Liver (tissue), 3 donors: Measurements from ENCODE around the gene ZMYM2.

Source experiments
- EGR1 ChIP-seq, 2 donors: IDR thresholded peaks; 2 replicates each; pipeline ENCODE4 v1.6.1; 2016 to 2018; ENCODE audit warnings: antibody characterized with exemption in 2 of 2, low read depth in 2 of 2
- FOXA2 ChIP-seq: IDR thresholded peaks from 2 replicates; pipeline ENCODE4 v1.6.1; 2016; ENCODE audit warnings: antibody characterized with exemption
- GABPA ChIP-seq, 2 donors: IDR thresholded peaks in 1 of 2; conservative IDR thresholded peaks in 1 of 2; 2 replicates each; pipeline ENCODE4 v1.6.1; 2016; ENCODE audit warnings: antibody characterized with exemption in 2 of 2, mild to moderate bottlenecking in 1 of 2, moderate library complexity in 1 of 2
- HNF4A ChIP-seq, 2 donors: conservative IDR thresholded peaks; 2 replicates each; pipeline ENCODE4 v1.6.1; 2016; ENCODE audit warnings: antibody characterized with exemption in 2 of 2, mild to moderate bottlenecking in 2 of 2
- JUND ChIP-seq, 2 donors: IDR thresholded peaks; 2 replicates each; pipeline ENCODE4 v1.6.1; 2016; ENCODE audit warnings: antibody characterized with exemption in 2 of 2
- RAD21 ChIP-seq, 2 donors: IDR thresholded peaks; 2 replicates each; pipeline ENCODE4 v1.6.1; 2016; ENCODE audit warnings: antibody characterized with exemption in 2 of 2, mild to moderate bottlenecking in 2 of 2
- SP1 ChIP-seq: IDR thresholded peaks from 2 replicates; pipeline ENCODE4 v1.6.1; 2018; ENCODE audit warnings: antibody characterized with exemption, mild to moderate bottlenecking
- TAF1 ChIP-seq: conservative IDR thresholded peaks from 2 replicates; pipeline ENCODE4 v1.6.1; 2016; ENCODE audit warnings: antibody characterized with exemption, mild to moderate bottlenecking
- YY1 ChIP-seq: IDR thresholded peaks from 2 replicates; pipeline ENCODE4 v1.6.1; 2016; ENCODE audit warnings: antibody characterized with exemption, mild to moderate bottlenecking
- TF ChIP-seq, protein P1 (sequence below): fragments of 150-350 bp; IDR thresholded peaks from 2 replicates; pipeline ENCODE4 v1.5.1; 2017; ENCODE audit warnings: improper control_type of control experiment, low read depth, low read length; ENCODE audit not compliant: missing input control
- TF ChIP-seq, protein P2 (sequence below): IDR thresholded peaks from 2 replicates; pipeline ENCODE4 v1.6.1; 2016; ENCODE audit warnings: antibody characterized with exemption
- TF ChIP-seq, protein P3 (sequence below): IDR thresholded peaks from 2 replicates; pipeline ENCODE4 v1.6.1; 2016; ENCODE audit warnings: antibody characterized with exemption, mild to moderate bottlenecking
- TF ChIP-seq, protein P4 (sequence below): IDR thresholded peaks from 2 replicates; pipeline ENCODE4 v1.6.1; 2016; ENCODE audit warnings: antibody characterized with exemption
- donor health status: healthy.
- donor health status: healthy.

DNA sequence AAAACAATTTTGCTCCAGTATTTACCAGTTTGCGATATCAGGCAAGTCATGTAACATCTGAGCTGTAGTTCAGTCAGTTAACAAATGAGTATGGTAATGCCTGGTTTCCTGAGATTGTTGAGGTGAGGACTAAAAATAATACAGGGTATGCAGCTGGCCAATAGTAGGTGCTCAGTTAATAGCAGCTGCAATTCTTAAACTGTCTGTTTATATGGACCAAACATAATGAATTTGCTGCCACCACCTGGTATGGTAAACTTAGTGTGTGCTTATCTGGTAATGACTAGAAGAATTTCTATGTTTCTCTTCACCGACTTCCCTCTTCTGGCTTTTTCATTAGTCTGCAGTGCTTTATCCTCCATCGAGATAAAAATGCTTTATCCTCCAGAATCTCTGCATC, 9.1 kb downstream of the ZMYM2 start:
- TF ChIP-seq, protein P1, sequence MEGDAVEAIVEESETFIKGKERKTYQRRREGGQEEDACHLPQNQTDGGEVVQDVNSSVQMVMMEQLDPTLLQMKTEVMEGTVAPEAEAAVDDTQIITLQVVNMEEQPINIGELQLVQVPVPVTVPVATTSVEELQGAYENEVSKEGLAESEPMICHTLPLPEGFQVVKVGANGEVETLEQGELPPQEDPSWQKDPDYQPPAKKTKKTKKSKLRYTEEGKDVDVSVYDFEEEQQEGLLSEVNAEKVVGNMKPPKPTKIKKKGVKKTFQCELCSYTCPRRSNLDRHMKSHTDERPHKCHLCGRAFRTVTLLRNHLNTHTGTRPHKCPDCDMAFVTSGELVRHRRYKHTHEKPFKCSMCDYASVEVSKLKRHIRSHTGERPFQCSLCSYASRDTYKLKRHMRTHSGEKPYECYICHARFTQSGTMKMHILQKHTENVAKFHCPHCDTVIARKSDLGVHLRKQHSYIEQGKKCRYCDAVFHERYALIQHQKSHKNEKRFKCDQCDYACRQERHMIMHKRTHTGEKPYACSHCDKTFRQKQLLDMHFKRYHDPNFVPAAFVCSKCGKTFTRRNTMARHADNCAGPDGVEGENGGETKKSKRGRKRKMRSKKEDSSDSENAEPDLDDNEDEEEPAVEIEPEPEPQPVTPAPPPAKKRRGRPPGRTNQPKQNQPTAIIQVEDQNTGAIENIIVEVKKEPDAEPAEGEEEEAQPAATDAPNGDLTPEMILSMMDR = no peak
- TF ChIP-seq SP1 = no peak
- TF ChIP-seq EGR1 (IDR thresholded peaks at IDR 0.05; ENCODE audit: low read depth in 2 of 2) = no peak
- TF ChIP-seq YY1 = no peak
- TF ChIP-seq HNF4A (conservative IDR thresholded peaks at IDR 0.05) = no peak
- TF ChIP-seq, protein P2, sequence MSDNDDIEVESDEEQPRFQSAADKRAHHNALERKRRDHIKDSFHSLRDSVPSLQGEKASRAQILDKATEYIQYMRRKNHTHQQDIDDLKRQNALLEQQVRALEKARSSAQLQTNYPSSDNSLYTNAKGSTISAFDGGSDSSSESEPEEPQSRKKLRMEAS = no peak
- no peak for TF ChIP-seq TAF1
- TF ChIP-seq GABPA (IDR thresholded peaks at IDR 0.05 in 1 of 2, conservative IDR thresholded peaks at IDR 0.05 in 1 of 2) = no peak
- TF ChIP-seq, protein P3, sequence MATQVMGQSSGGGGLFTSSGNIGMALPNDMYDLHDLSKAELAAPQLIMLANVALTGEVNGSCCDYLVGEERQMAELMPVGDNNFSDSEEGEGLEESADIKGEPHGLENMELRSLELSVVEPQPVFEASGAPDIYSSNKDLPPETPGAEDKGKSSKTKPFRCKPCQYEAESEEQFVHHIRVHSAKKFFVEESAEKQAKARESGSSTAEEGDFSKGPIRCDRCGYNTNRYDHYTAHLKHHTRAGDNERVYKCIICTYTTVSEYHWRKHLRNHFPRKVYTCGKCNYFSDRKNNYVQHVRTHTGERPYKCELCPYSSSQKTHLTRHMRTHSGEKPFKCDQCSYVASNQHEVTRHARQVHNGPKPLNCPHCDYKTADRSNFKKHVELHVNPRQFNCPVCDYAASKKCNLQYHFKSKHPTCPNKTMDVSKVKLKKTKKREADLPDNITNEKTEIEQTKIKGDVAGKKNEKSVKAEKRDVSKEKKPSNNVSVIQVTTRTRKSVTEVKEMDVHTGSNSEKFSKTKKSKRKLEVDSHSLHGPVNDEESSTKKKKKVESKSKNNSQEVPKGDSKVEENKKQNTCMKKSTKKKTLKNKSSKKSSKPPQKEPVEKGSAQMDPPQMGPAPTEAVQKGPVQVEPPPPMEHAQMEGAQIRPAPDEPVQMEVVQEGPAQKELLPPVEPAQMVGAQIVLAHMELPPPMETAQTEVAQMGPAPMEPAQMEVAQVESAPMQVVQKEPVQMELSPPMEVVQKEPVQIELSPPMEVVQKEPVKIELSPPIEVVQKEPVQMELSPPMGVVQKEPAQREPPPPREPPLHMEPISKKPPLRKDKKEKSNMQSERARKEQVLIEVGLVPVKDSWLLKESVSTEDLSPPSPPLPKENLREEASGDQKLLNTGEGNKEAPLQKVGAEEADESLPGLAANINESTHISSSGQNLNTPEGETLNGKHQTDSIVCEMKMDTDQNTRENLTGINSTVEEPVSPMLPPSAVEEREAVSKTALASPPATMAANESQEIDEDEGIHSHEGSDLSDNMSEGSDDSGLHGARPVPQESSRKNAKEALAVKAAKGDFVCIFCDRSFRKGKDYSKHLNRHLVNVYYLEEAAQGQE = no peak
- no peak for TF ChIP-seq JUND (IDR thresholded peaks at IDR 0.05)
- TF ChIP-seq, protein P4, sequence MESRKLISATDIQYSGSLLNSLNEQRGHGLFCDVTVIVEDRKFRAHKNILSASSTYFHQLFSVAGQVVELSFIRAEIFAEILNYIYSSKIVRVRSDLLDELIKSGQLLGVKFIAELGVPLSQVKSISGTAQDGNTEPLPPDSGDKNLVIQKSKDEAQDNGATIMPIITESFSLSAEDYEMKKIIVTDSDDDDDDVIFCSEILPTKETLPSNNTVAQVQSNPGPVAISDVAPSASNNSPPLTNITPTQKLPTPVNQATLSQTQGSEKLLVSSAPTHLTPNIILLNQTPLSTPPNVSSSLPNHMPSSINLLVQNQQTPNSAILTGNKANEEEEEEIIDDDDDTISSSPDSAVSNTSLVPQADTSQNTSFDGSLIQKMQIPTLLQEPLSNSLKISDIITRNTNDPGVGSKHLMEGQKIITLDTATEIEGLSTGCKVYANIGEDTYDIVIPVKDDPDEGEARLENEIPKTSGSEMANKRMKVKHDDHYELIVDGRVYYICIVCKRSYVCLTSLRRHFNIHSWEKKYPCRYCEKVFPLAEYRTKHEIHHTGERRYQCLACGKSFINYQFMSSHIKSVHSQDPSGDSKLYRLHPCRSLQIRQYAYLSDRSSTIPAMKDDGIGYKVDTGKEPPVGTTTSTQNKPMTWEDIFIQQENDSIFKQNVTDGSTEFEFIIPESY = no peak
- no peak for TF ChIP-seq RAD21 (IDR thresholded peaks at IDR 0.05)
- no peak for TF ChIP-seq FOXA2
